Measurements from ENCODE around the gene ZNF581.

ZNF581 gene

GRCh38 chr19:55635334-55635717 lies 8.1 kb upstream of the ZNF581 start:
- DNase-seq, result no peak

DNA sequence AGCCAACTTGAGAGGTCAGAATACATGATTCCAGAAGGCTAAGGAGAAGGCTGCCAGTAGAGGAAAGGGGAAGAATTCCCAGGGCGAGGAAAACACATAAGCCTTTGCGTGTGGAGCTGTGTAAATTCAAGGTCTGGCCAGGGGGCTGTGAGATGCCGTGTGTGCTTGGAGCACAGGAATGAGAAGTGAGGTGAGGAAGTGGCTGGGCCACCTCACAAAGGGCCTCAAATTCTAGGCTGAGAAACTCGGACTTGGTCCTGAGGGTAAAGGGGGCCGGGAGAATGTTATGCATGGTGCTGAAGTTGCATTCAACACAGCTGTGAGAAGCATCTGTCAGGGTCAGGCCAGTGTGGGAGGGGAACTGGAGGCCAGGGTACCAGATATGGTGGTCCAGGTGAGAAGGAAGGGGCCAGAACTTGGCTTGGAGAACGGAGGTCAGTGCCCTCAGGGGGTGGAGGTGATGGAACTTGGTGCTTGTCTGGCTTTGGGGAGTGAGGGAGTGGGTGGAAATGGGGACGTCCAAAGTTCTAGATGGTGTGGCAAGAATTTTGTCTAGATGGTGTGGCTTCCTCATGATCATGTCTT lies 7.5 kb upstream of the ZNF581 start:
- DNase-seq, result no peak

DNA sequence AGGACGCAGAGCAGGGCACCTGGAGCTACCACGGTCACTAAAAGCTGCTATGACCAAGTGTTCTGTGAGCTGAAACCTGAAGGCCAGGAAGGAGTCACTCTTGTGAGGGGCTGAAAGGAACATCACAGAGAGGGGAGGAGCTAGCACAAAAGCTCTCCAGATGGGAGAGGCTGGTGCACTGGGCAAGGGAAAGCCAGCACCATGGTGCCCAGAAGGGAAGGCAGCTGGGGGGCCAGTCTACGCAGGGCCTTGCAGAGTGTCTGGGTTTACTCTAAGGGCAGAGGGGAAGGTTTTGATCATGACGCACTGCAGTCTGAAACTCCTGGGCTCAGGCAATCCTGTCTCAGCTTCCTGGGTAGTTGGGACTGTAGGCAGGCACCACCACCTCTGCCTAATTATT lies 6.7 kb upstream of the ZNF581 start:
- no peak for DNase-seq

GRCh38 chr19:55637534-55637933 lies 5.9 kb upstream of the ZNF581 start:
- no peak for DNase-seq

DNA sequence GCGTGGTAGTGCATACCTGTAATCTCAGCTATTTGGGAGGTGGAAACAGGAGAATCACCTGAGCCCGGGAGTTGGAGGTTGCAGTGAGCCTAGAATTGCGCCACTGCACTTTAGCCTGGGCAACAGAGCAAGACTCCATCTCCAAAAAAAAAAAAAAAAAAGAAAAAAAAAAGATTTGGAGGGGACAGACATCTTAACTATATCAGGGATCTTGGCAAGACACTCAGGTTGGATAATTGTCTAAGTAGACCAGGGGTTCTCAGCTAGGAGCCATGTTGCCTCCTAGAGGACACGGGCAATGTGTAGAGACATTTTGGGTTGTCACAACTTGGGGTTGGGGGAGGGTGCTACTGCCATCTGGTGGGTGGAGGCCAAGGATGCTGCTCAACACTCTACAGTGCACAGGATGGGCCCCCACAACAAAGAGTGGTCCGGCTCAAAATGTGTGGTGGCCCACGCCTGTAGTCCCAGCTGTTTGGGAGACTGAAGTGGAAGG lies 4.5 kb upstream of the ZNF581 start:
- no peak for DNase-seq

- peak; percentile 70 for DNase-seq
Observed at GRCh38 chr19:55640043-55640576, 3.3 kb upstream of the ZNF581 start.

DNA sequence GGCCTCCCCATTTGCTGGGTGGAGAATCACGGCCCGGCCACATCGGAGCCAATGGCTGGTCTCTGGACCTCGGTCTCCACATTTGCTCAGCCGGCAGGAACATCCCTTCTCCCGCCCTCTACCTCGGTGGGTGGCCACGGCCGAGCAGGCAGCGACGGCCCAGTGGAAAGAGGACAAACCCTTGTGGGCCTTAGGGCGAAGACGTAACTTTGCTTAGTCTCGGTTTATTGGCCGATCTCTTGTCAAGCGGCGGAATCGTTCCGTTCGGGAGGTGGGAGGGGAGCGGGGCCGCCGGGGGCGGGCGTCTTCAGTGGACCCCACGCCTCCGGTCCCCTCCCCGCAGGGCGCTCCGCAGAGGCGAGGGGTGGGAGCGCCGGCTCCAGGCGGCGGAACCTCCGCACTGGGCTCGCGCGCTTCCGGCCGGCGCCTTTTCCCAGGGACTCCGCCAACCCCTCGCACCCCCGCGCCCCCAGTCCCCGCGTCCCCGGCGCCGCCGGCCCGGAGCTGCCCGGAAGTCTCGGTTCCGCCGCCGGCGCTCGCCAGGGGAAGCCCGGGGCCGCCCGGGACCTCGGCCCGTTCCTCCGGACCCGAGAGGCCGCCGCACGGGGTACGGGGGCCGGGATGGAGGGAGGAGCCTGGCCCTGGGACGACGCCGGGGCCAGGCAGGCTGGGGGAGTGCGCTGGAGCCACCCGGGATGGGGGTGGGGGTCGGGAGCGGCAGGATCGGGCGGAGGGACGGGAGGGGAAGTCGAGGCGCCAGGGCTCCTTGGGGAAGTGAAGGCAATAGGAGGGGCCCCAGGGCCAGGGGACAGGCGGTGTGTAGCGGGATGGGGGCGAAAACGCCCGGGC lies 2.6 kb upstream of the ZNF581 start, which contains the start of gene ZNF580:
Gene ZNF580 (plus strand): TSS at position 426 of the 849 bp plus-strand sequence. CDS start 1,507 bp downstream, outside the sequence.
- peak; percentile 85 for DNase-seq

DNA sequence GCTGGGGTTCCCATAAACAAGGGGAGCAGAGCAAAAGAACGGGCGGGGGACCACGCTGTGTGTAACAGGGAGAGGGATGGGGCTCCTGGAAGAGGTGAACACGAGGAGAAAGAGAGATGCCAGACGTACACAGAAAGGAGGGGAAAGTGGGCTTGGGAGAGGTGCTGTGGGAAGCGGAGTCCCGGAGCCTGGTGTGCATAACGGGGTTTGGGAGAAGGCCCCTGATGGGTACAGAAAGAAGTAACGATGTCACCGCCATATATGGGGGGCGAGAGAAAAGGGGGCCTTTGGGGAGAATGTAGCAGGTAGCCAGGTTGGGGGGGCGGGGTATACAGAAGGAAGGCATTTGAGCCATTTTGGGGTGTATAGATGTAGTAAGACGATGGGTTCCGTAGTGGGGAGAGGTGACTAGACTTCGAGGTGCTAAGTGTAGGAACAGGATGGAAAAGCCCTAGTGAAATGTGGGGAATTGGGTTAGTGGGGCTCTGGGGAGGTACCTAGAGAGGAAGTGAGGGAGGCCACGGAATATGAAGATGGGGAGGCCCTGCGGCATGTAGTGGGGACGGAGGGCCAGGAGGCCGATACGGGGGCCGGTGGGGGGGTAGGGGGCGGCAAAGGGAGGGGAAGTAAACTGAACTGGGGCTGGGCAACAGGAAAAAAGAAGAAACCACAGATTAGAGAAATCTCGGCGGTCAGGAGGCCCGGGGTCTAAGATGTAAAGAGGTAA lies 1.9 kb upstream of the ZNF581 start:
- DNase-seq, result no peak

DNA sequence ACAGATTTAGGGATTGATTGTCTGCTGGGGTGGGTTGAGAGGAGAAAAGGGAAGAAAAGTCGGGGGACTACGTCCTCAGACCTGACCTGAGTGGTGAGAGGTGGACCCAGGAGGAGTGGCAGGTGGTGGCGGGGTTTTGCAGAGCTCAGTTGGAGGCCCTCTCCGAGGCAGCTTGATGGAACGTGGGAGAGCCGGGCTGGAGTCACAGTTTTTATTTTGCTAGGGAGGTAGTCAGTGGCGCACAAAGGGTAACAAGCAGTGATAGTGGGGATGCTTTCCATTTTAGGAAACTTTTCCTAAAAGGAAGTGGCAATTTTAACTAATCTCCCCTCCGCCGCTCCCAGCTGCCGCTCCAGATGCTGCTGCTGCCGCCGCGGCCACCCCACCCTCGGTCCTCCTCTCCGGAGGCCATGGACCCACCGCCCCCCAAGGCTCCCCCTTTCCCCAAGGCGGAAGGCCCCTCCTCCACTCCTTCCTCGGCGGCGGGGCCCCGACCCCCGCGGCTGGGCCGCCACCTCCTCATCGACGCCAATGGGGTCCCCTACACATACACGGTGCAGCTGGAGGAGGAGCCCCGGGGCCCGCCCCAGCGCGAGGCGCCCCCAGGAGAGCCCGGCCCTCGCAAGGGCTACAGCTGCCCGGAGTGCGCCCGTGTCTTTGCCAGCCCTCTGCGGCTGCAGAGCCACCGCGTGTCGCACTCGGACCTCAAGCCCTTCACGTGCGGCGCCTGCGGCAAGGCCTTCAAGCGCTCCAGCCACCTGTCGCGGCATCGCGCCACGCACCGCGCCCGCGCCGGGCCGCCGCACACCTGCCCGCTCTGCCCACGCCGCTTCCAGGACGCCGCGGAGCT lies 1.1 kb upstream of the ZNF581 start:
- DNase-seq, result peak; percentile 54

DNA sequence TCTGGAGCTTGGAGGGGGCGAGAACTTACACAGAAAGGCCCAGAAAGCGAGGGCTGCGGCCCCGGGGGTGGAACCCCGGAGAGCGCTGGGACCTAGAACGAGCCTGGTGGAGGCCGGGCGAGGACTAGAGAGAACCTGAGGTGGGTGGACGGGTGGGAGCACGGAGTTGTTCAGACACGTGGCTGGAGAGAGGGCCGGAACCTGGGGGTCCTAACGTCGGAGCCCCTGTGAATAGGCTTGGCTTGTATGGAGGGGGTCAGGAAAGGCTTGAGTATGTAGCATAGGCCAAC lies 383 bp downstream of the ZNF581 start:
- DNase-seq, result no peak

DNA sequence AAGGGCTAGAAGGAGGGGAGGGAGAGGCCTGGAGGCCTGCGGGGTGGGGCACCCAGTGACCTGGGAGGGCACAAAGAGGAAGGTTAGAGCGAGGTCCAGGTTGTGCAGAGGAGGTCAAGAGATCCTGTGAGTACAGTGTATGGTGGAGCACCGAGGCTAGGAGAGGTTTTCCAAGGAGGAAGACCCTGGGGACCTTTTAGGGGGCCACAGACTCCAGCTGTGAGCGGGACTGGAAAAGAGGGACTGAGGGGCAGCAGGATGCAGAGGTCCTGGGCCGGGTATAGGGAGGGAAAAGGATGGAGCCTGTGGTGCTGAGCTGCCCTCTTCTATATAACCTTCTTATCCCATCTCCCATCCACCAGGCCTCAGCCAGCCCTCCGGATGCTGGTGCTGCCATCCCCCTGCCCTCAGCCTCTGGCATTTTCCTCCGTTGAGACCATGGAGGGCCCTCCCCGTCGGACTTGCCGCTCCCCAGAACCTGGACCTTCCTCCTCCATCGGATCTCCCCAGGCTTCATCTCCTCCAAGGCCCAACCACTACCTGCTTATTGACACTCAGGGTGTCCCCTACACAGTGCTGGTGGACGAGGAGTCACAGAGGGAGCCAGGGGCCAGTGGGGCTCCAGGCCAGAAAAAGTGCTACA lies 863 bp downstream of the ZNF581 start:
- no peak for DNase-seq

- no peak for DNase-seq
Observed at GRCh38 chr19:55644842-55645511, 1.5 kb downstream of the ZNF581 start.

GRCh38 chr19:55645512-55645881 lies 2.0 kb downstream of the ZNF581 start:
- DNase-seq, result no peak

GRCh38 chr19:55646889-55647731 lies 3.7 kb downstream of the ZNF581 start:
- DNase-seq, result no peak

DNA sequence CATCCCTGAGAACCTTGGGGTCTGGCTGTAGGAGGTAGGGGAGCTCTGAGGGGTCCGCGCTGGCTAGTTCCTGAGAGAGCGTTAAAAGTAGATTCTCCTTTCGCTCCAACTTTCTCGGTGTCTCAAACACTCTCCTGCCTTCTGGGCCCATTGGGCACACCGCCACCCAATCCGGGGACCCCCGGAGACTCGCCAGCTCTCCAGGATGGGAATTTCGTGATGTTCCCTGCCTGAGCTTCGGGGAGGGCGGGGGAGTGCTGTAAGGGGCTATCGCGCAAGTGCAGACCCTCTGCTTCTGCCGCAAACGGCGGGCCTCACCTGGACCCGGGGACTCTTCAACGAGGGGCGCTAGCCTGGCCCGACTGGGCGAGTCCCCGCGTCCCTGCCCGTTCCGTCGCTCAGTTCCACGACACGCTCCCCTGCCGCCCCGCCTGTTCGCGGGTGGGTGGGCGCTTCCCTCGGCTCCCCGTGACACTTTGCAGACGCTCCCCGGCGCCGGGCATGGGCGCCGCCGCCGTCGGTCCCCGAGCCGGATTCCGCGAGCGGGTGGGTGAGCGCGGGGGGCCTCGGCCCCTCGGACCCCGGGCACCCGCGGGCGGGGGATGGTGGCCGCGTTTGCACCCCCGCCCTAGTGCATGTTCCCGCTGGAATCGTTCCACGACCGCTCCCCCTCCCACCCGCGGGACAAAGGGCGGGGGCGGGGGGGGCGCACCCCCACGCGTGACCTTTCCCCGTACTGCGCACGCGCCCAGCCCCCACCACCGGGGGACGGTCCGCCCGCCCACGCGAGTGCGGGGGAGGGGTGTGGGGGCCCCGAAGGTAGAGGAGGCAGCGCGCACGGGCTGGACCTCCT lies 4.5 kb downstream of the ZNF581 start, which contains the start of gene CCDC106:
Gene CCDC106 (plus strand): TSS at position 481 of the 853 bp plus-strand sequence. CDS start 835 bp downstream, outside the sequence.
- DNase-seq, result peak; percentile 76

- no peak for DNase-seq
Observed at GRCh38 chr19:55648585-55649267, 5.3 kb downstream of the ZNF581 start.

DNA sequence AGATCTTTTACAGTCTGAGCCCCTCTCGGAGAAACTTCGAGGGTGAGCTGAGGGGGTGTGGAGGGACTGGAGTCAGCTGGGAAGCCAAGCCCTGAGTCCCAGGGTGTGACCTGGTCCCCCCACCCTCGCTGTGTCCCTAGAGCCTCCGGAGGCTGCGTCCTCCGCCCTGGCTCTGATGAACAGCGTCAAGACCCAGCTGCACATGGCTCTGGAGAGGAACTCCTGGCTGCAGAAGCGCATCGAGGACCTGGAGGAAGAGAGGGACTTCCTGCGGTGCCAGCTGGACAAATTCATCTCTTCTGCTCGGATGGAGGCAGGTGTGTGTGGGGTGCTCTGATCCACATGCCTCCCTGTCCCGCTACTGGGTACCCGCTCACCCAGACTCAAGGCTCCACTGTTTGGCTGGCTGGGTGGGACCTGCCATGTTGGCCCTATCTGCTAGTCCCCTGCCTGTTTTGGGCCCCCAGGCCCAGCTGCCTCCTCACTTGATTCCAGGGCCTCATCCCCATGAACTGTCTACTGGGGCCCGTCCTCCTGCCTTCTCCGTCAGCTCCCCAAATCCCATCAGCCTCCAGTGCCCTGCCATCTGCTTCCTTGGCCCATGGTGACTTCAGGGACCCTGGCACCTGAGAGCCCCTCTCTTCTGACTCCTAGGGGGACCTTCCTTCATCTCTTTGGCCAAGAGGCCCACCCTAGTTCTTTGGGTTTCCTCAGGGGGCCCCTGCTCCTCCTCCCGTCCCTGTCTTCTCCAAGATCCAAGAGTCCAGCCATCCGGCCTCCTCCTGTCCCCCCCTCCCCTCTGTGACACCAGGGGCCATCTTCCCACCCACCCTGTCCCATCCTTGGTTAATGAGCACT lies 6.0 kb downstream of the ZNF581 start:
- DNase-seq, result no peak

- DNase-seq, result no peak
Observed at GRCh38 chr19:55650126-55650557, 6.7 kb downstream of the ZNF581 start.
